ENCODE measurements around the gene IL17RA.

Gene IL17RA

GRCh38 chr22:17106161-17106784, 21.5 kb downstream of the IL17RA start:
- H3K27me3 Mint-ChIP-seq (ENCODE audit: low read depth): no peaks in the 10 kb centered on the region
- peaks cover 73% of the 10 kb centered on the region for H3K36me3 Mint-ChIP-seq (ENCODE audit: low read depth)
- H3K27ac Mint-ChIP-seq: peak overlapping the region; percentile 83
- peaks cover 35% of the 10 kb centered on the region for H3K4me1 Mint-ChIP-seq (ENCODE audit: low read depth)
- no peaks in the 10 kb centered on the region for H3K9me3 Mint-ChIP-seq
- DNase-seq (ENCODE audit: low spot score): no peak
- H3K4me3 Mint-ChIP-seq: peak overlapping the region; percentile 69

GRCh38 chr22:17106785-17107546, 22.2 kb downstream of the IL17RA start:
- Mint-ChIP-seq H3K4me1 (ENCODE audit: low read depth) (peaks cover 32% of the 10 kb centered on the region), H3K4me3 (peak overlapping the region; percentile 69), H3K9me3 (no peaks in the 10 kb centered on the region), H3K36me3 (ENCODE audit: low read depth) (peaks cover 69% of the 10 kb centered on the region), H3K27ac (peak overlapping the region; percentile 83), H3K27me3 (ENCODE audit: low read depth) (no peaks in the 10 kb centered on the region)
- DNase-seq (ENCODE audit: low spot score): no peak

GRCh38 chr22:17107547-17107810, 22.7 kb downstream of the IL17RA start:
- Mint-ChIP-seq H3K4me3 (peak overlapping the region; percentile 69), H3K9me3 (no peaks in the 10 kb centered on the region), H3K36me3 (ENCODE audit: low read depth) (peaks cover 64% of the 10 kb centered on the region), H3K27ac (peak overlapping the region; percentile 83), H3K4me1 (ENCODE audit: low read depth) (peaks cover 28% of the 10 kb centered on the region), H3K27me3 (ENCODE audit: low read depth) (no peaks in the 10 kb centered on the region)
- DNase-seq (ENCODE audit: low spot score): no peak

GRCh38 chr22:17108256-17109112, 23.7 kb downstream of the IL17RA start:
- Mint-ChIP-seq H3K27ac (no peak overlapping the region), H3K27me3 (ENCODE audit: low read depth) (no peaks in the 10 kb centered on the region)
- no peak for DNase-seq (ENCODE audit: low spot score)

GRCh38 chr22:17109113-17109865, 24.5 kb downstream of the IL17RA start:
- H3K4me1 Mint-ChIP-seq (ENCODE audit: low read depth): peaks cover 28% of the 10 kb centered on the region
- peaks cover 63% of the 10 kb centered on the region for H3K36me3 Mint-ChIP-seq (ENCODE audit: low read depth)
- DNase-seq (ENCODE audit: low spot score): no peak
- no peaks in the 10 kb centered on the region for H3K27me3 Mint-ChIP-seq (ENCODE audit: low read depth)
- H3K9me3 Mint-ChIP-seq: no peaks in the 10 kb centered on the region
- H3K4me3 Mint-ChIP-seq: no peak overlapping the region
- no peak overlapping the region for H3K27ac Mint-ChIP-seq

More at GRCh38 chr22:17108256-17109112, 23.7 kb downstream of the IL17RA start:
- H3K4me1 Mint-ChIP-seq (ENCODE audit: low read depth): peaks cover 28% of the 10 kb centered on the region
- no peak overlapping the region for H3K4me3 Mint-ChIP-seq
- H3K36me3 Mint-ChIP-seq (ENCODE audit: low read depth): peaks cover 64% of the 10 kb centered on the region
- H3K9me3 Mint-ChIP-seq: no peaks in the 10 kb centered on the region

- Mint-ChIP-seq H3K27me3 (ENCODE audit: low read depth) (no peaks in the 10 kb centered on the region), H3K4me1 (ENCODE audit: low read depth) (peaks cover 30% of the 10 kb centered on the region), H3K9me3 (no peaks in the 10 kb centered on the region), H3K4me3 (no peak overlapping the region), H3K36me3 (ENCODE audit: low read depth) (peaks cover 57% of the 10 kb centered on the region), H3K27ac (no peak overlapping the region)
- no peak for DNase-seq (ENCODE audit: low spot score)
These were observed 25.2 kb downstream of the IL17RA start for GRCh38 chr22:17109976-17110375.

- Mint-ChIP-seq H3K36me3 (ENCODE audit: low read depth) (peaks cover 49% of the 10 kb centered on the region), H3K9me3 (no peaks in the 10 kb centered on the region), H3K27me3 (ENCODE audit: low read depth) (no peaks in the 10 kb centered on the region), H3K4me1 (ENCODE audit: low read depth) (peaks cover 32% of the 10 kb centered on the region), H3K4me3 (no peak overlapping the region), H3K27ac (no peak overlapping the region)
- DNase-seq (ENCODE audit: low spot score): no peak
These were observed 26.2 kb downstream of the IL17RA start for GRCh38 chr22:17110791-17111550.

GRCh38 chr22:17112491-17113042, 27.8 kb downstream of the IL17RA start:
- no peak for DNase-seq (ENCODE audit: low spot score)
- Mint-ChIP-seq H3K36me3 (ENCODE audit: low read depth) (peaks cover 35% of the 10 kb centered on the region), H3K4me3 (no peak overlapping the region), H3K9me3 (no peaks in the 10 kb centered on the region), H3K27me3 (ENCODE audit: low read depth) (no peaks in the 10 kb centered on the region), H3K4me1 (ENCODE audit: low read depth) (peaks cover 31% of the 10 kb centered on the region), H3K27ac (no peak overlapping the region)

- Mint-ChIP-seq H3K9me3 (no peaks in the 10 kb centered on the region), H3K4me3 (no peak overlapping the region), H3K27me3 (ENCODE audit: low read depth) (peaks cover 4% of the 10 kb centered on the region), H3K4me1 (ENCODE audit: low read depth) (peaks cover 40% of the 10 kb centered on the region), H3K27ac (no peak overlapping the region), H3K36me3 (ENCODE audit: low read depth) (peaks cover 29% of the 10 kb centered on the region)
- no peak for DNase-seq (ENCODE audit: low spot score)
These were observed 28.8 kb downstream of the IL17RA start for GRCh38 chr22:17113600-17113999.

GRCh38 chr22:17114173-17114897, 29.5 kb downstream of the IL17RA start:
- H3K36me3 Mint-ChIP-seq (ENCODE audit: low read depth): peaks cover 28% of the 10 kb centered on the region
- H3K27me3 Mint-ChIP-seq (ENCODE audit: low read depth): peaks cover 9% of the 10 kb centered on the region
- peak overlapping the region; percentile 28 for H3K27ac Mint-ChIP-seq
- no peak overlapping the region for H3K4me3 Mint-ChIP-seq
- no peak for DNase-seq (ENCODE audit: low spot score)
- H3K9me3 Mint-ChIP-seq: no peaks in the 10 kb centered on the region
- H3K4me1 Mint-ChIP-seq (ENCODE audit: low read depth): peaks cover 45% of the 10 kb centered on the region

GRCh38 chr22:17114898-17115235, 30.1 kb downstream of the IL17RA start:
- peaks cover 45% of the 10 kb centered on the region for H3K4me1 Mint-ChIP-seq (ENCODE audit: low read depth)
- no peak overlapping the region for H3K27ac Mint-ChIP-seq
- H3K9me3 Mint-ChIP-seq: no peaks in the 10 kb centered on the region
- H3K36me3 Mint-ChIP-seq (ENCODE audit: low read depth): peaks cover 24% of the 10 kb centered on the region
- no peak for DNase-seq (ENCODE audit: low spot score)
- no peak overlapping the region for H3K4me3 Mint-ChIP-seq
- peaks cover 9% of the 10 kb centered on the region for H3K27me3 Mint-ChIP-seq (ENCODE audit: low read depth)

GRCh38 chr22:17115236-17115635, 30.4 kb downstream of the IL17RA start:
- peaks cover 9% of the 10 kb centered on the region for H3K27me3 Mint-ChIP-seq (ENCODE audit: low read depth)
- no peaks in the 10 kb centered on the region for H3K9me3 Mint-ChIP-seq
- peaks cover 45% of the 10 kb centered on the region for H3K4me1 Mint-ChIP-seq (ENCODE audit: low read depth)
- DNase-seq (ENCODE audit: low spot score): no peak
- H3K4me3 Mint-ChIP-seq: peak overlapping the region; percentile 73
- H3K36me3 Mint-ChIP-seq (ENCODE audit: low read depth): peaks cover 22% of the 10 kb centered on the region
- no peak overlapping the region for H3K27ac Mint-ChIP-seq

All from T-helper 2 cell treated with Interferon-gamma antibody and Interleukin-4, amounts not matched to agents 5 μg/mL and 100 μg/mL, for 36 hours (primary cell).